ENCODE results near the gene CDK14. TPM values are rescaled to one million over a fixed set of nuclear protein-coding genes. Genes with fewer than 3 reads are reported as not detected.

The CDK14 gene
- total RNA-seq, 4 donors from 2014 or later = 3.5 to 5.1 (median 3.9) TPM

GRCh38 chr7:90891529-90891928 lies 295.4 kb downstream of the CDK14 start:
- Histone ChIP-seq H3K4me1 (no peaks in the 10 kb centered on the region), H3K9me3 (no peaks in the 10 kb centered on the region), H3K27ac (no peak overlapping the region), H3K4me3 (no peak overlapping the region), H3K36me3 (no peaks in the 10 kb centered on the region), H3K27me3 (no peaks in the 10 kb centered on the region)
- WGBS = 73% methylated on average over 1 of the region's 1 CpG
- no peak for DNase-seq (ENCODE audit: low spot score in 2 of 2)
- TF ChIP-seq POLR2A (IDR thresholded peaks at IDR 0.05) = no peak
- no peak for TF ChIP-seq EP300 (IDR thresholded peaks at IDR 0.05)
- no peak for TF ChIP-seq CTCF (IDR thresholded peaks at IDR 0.05)
- TF ChIP-seq POLR2AphosphoS5 (IDR thresholded peaks at IDR 0.05) = no peak

DNA sequence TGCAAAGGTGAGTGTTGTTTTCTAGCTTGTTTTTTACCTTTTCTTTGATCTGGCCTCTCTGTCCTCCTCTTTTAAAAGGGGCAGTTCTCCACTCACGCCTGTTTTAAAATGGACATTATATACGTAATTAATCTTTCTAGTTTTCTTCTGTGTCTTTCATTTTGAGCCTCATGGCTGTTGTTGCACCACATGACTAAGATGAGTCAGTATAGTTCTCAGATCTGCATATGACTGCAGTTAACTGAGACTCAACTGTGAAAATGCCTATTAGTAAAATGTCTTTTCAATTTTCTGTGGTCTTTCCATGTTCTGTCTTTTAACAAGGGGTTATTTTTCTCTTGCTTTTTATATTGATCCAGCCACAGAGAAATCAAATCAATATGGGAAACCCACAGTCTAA lies 296.1 kb downstream of the CDK14 start:
- H3K27me3 ChIP-seq = no peaks in the 10 kb centered on the region
- 89% methylated on average over 2 of the region's 2 CpGs for WGBS
- no peak overlapping the region for H3K4me3 ChIP-seq
- DNase-seq (ENCODE audit: low spot score in 2 of 2) = no peak
- H3K9me3 ChIP-seq = no peaks in the 10 kb centered on the region
- H3K4me1 ChIP-seq = no peaks in the 10 kb centered on the region
- H3K27ac ChIP-seq = no peak overlapping the region
- TF ChIP-seq POLR2AphosphoS5 (IDR thresholded peaks at IDR 0.05) = no peak
- no peak for TF ChIP-seq CTCF (IDR thresholded peaks at IDR 0.05)
- TF ChIP-seq POLR2A (IDR thresholded peaks at IDR 0.05) = no peak
- no peak for TF ChIP-seq EP300 (IDR thresholded peaks at IDR 0.05)
- no peaks in the 10 kb centered on the region for H3K36me3 ChIP-seq

DNA sequence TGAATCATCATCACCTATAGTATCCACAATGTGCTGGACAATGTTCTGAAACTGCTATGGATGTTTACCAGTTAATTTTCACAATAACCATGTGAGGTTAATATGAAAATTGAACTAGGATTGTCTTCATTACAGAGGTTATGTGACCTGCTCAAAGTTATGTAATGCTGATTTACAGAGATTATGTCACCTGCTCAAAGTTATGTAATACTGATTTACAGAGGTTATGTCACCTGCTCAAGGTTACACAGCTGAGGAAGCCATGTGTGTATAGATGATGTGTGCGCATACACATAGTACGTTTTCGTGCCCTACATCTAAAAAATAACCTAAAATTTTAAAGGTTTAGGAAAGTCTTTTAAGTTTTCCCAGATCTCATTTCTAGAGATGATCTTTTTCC lies 298.0 kb downstream of the CDK14 start:
- DNase-seq (ENCODE audit: low spot score in 2 of 2) = no peak
- Histone ChIP-seq H3K4me1 (no peaks in the 10 kb centered on the region), H3K4me3 (no peak overlapping the region), H3K27ac (no peak overlapping the region), H3K27me3 (no peaks in the 10 kb centered on the region), H3K9me3 (no peaks in the 10 kb centered on the region), H3K36me3 (no peaks in the 10 kb centered on the region)
- WGBS = 95% methylated on average over 3 of the region's 3 CpGs
- TF ChIP-seq EP300 (IDR thresholded peaks at IDR 0.05) = no peak
- TF ChIP-seq POLR2A (IDR thresholded peaks at IDR 0.05) = no peak
- no peak for TF ChIP-seq POLR2AphosphoS5 (IDR thresholded peaks at IDR 0.05)
- no peak for TF ChIP-seq CTCF (IDR thresholded peaks at IDR 0.05)

DNA sequence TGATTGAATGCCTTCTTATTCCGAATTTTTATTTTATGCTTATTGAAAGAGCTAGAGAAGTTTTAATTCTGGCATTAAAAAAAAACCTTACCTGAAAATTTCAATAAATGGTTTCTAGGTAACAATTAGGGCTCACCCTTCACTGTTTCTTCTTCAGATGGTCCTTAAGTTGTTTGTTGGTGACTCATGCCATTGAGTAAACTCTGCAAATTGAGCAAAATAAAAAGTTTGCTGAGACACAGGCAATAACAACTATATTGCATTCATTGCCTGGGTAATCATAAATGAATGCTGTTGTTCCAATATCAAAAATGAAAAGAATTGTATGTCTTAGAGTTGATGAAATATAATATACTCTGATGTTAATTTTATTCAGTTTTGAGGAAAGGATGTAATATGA lies 300.3 kb downstream of the CDK14 start:
- H3K9me3 ChIP-seq = no peaks in the 10 kb centered on the region
- H3K36me3 ChIP-seq = no peaks in the 10 kb centered on the region
- H3K27ac ChIP-seq = no peak overlapping the region
- no peak for TF ChIP-seq POLR2AphosphoS5 (IDR thresholded peaks at IDR 0.05)
- TF ChIP-seq CTCF (IDR thresholded peaks at IDR 0.05) = no peak
- no peak for TF ChIP-seq POLR2A (IDR thresholded peaks at IDR 0.05)
- no peak overlapping the region for H3K4me3 ChIP-seq
- DNase-seq (ENCODE audit: low spot score in 2 of 2) = no peak
- no peaks in the 10 kb centered on the region for H3K4me1 ChIP-seq
- H3K27me3 ChIP-seq = no peaks in the 10 kb centered on the region
- WGBS = 88% methylated on average over 1 of the region's 1 CpG

GRCh38 chr7:90897961-90898469 lies 301.9 kb downstream of the CDK14 start:
- no peak for DNase-seq (ENCODE audit: low spot score in 2 of 2)
- no peaks in the 10 kb centered on the region for H3K27me3 ChIP-seq
- H3K27ac ChIP-seq = no peak overlapping the region
- no peaks in the 10 kb centered on the region for H3K4me1 ChIP-seq
- TF ChIP-seq CTCF (IDR thresholded peaks at IDR 0.05) (no peak), POLR2AphosphoS5 (IDR thresholded peaks at IDR 0.05) (no peak)
- no peaks in the 10 kb centered on the region for H3K36me3 ChIP-seq
- no peaks in the 10 kb centered on the region for H3K9me3 ChIP-seq
- H3K4me3 ChIP-seq = no peak overlapping the region
